Ovary (tissue), 9 donors: ENCODE data around the gene EIF3F. TPM values are rescaled to one million over a fixed set of nuclear protein-coding genes. Genes with fewer than 3 reads are reported as not detected.

ENCODE experiments used
- DNase-seq, 5 donors: peaks; one replicate each; pipeline ENCODE4 v3.0.0-alpha.2; 2019 to 2020
- H3K27ac ChIP-seq, 2 donors: fragments of 200-600 bp; one replicate each; pipeline versions ENCODE4 v1.5.1 to v1.8.0; 2019 to 2022
- H3K27me3 ChIP-seq: fragments of 200-600 bp; one replicate; pipeline ENCODE4 v1.8.0; 2022
- H3K36me3 ChIP-seq: fragments of 200-600 bp; sonication (generic); one replicate; pipeline ENCODE4 v1.5.1; 2019
- H3K4me1 ChIP-seq: one replicate; pipeline ENCODE4 v1.8.1; 2013; ENCODE audit warnings: mild to moderate bottlenecking, moderate library complexity; ENCODE audit not compliant: insufficient read depth
- H3K4me3 ChIP-seq: fragments of 200-600 bp; sonication (generic); one replicate; pipeline ENCODE4 v1.5.1; 2017
- H3K9me3 ChIP-seq, 2 donors: fragments of 200-600 bp in 1 of 2; sonication (generic) in 1 of 2; one replicate each; pipeline versions ENCODE4 v1.5.1 to v1.8.1; 2013 to 2019; ENCODE audit warnings: mild to moderate bottlenecking in 1 of 2, moderate library complexity in 1 of 2
- CTCF ChIP-seq, 3 donors: fragments of 450-650 bp in 2 of 3; fragments of 200-600 bp in 1 of 3; IDR thresholded peaks; one replicate each; pipeline versions ENCODE4 v1.5.1 to v1.8.0; 2016 to 2022; ENCODE audit warnings: antibody characterized with exemption in 3 of 3, mild to moderate bottlenecking in 1 of 3
- EP300 ChIP-seq: sonication (generic); formaldehyde crosslinking; IDR thresholded peaks from one replicate; pipeline ENCODE4 v1.6.1; 2017; ENCODE audit warnings: antibody characterized with exemption
- POLR2A ChIP-seq: fragments of 450-650 bp; IDR thresholded peaks from one replicate; pipeline ENCODE4 v1.6.1; 2017; ENCODE audit warnings: antibody characterized with exemption, mild to moderate bottlenecking, moderate library complexity
- WGBS, 3 donors: extraction: QIAGEN DNeasy Blood & Tissue Kit in 1 of 3; methylation state at CpG; one replicate each; pipeline versions ENCODE4 v1.1.5 to v1.1.7; 2013 to 2017; 5-methylcytosine and 5-hydroxymethylcytosine counted together
- intact Hi-C, 4 donors: fragments of 100-400 bp; cut with DNase I; formaldehyde crosslinking; loops; one replicate each; pipeline versions ENCODE4 v1.11.0 to v1.15.1; 2022 to 2023
- polyA plus RNA-seq, 2 donors: library from polyadenylated mRNA; stranded (reverse); fragments of 200-250 nt in 1 of 2; fragments of 350-450 nt in 1 of 2; fragmentation: Illumina TruSeq in 1 of 2; extraction: RNeasy Lipid Tissue Mini Kit (QIAGEN cat#74804) in 1 of 2; gene quantifications; one replicate each; pipeline ENCODE4 v1.2.3, GENCODE V29; 2013 to 2014
- total RNA-seq, 7 donors: library from RNA; depleted of rRNA in 2 of 7; stranded (reverse); fragments of >200 nt in 2 of 7; fragmentation: NEBNext Ultra II Directional in 3 of 7; extraction: Animal tissue kit (Norgen Biotek cat#: 25700) in 3 of 7; gene quantifications; one replicate each; pipeline versions ENCODE4 v1.1.0 to v1.2.4, GENCODE V29; 2016 to 2023
- donor health status: DM: no; HTN: no; CAD: no; lungs with moderate emphysema.
- donor health status: DM: no; HTN: no; CAD: no.
- donor health status: Bipolar disorder and iron deficiency.
- donor health status: DM: yes; HTN: yes; CAD: no.
- donor health status: DM: no; HTN: no; CAD: no.
- donor health status: DM: yes; HTN: yes; CAD: no.

EIF3F gene
- total and polyA plus RNA-seq, 9 donors, result 235 to 764 (median 328) TPM

GRCh38 chr11:7973011-7973410 lies 14.1 kb upstream of the EIF3F start:
- Histone ChIP-seq H3K9me3 (no peaks in the 10 kb centered on the region), H3K27me3 (no peaks in the 10 kb centered on the region), H3K4me3 (no peak overlapping the region), H3K27ac (no peak overlapping the region), H3K4me1 (no peaks in the 10 kb centered on the region), H3K36me3 (no peaks in the 10 kb centered on the region)
- DNase-seq, result no peak
- 80 to 87% (median 84%) methylated on average over 5 of the region's 5 CpGs for WGBS, 3 donors
- TF ChIP-seq POLR2A, result no peak
- intact Hi-C loops, result no loop called here

DNA sequence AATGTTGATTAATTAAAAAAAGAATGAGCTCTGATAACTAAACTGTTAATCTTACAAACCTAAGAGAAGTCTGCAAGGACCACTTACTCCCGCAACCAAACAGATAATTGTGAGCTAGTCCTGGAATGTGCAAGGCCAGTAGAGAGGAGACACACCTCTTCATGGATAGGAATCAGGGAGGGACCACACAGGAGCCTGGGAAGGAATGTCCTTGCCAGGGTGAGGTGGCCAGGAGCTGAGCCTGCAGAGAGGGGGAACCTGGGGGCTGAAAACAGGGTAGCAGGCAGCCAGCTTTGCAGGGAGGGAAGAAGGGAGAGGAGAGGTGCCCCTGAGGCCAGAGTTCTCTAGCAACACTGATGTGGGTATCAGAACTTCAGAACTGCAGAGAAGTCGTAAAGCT lies 12.5 kb upstream of the EIF3F start:
- Histone ChIP-seq H3K4me1 (no peaks in the 10 kb centered on the region), H3K27me3 (no peaks in the 10 kb centered on the region), H3K27ac (no peak overlapping the region), H3K9me3 (no peaks in the 10 kb centered on the region), H3K4me3 (no peak overlapping the region), H3K36me3 (no peaks in the 10 kb centered on the region)
- WGBS, 3 donors, result 33 to 57% (median 45%) methylated on average over 2 of the region's 2 CpGs
- DNase-seq, result no peak
- TF ChIP-seq POLR2A (no peak), EP300 (no peak), CTCF (IDR thresholded peaks at IDR 0.05) (no peak)
- intact Hi-C loops, result no loop called here

DNA sequence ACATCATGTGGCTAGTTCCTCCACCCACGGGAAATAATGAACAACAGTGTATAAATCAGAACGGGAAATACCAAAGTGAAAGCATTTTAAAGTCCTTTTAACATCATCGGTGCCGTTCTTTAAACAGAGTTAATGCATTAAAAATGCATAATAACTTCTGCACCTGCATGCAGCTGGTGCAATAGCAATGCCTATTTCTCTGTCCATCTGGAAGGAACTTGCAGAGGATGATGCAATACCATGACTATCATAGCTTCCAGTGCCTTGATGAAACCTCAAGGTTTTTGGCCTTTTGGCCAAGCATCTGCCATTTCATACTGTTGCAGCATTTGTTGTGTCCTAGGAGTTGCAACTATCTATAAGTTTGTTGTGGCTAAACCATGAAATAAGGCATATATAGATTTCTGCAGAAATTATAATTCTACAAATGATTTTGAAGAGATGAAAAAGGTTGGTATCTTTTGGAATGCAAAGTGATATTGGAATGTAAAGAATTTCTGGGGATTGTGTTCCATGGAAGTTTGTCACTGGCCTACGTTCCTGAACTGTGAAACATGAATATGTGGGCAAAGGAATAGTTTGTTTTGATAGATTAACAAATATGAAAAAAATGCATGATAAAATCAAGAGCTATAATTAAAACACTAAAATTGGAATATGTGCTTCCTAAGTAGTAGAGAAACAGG lies 9.8 kb upstream of the EIF3F start:
- no peak for DNase-seq
- no peak for TF ChIP-seq EP300
- no peak for TF ChIP-seq CTCF (IDR thresholded peaks at IDR 0.05)
- TF ChIP-seq POLR2A, result no peak
- Histone ChIP-seq H3K4me3 (no peak overlapping the region), H3K36me3 (no peaks in the 10 kb centered on the region), H3K27ac (no peak overlapping the region), H3K27me3 (no peaks in the 10 kb centered on the region), H3K9me3 (no peaks in the 10 kb centered on the region), H3K4me1 (no peaks in the 10 kb centered on the region)
- intact Hi-C loops, result no loop called here
- 23 to 34% (median 32%) methylated on average over 5 of the region's 5 CpGs for WGBS, 3 donors

GRCh38 chr11:7981619-7982157 lies 5.4 kb upstream of the EIF3F start:
- 63 to 81% (median 72%) methylated on average over 1 of the region's 1 CpG for WGBS, 3 donors
- H3K27ac ChIP-seq, result no peak overlapping the region
- H3K9me3 ChIP-seq, result no peaks in the 10 kb centered on the region
- TF ChIP-seq CTCF (IDR thresholded peaks at IDR 0.05) (no peak), POLR2A (no peak), EP300 (no peak)
- H3K4me1 ChIP-seq, result peaks cover 1% of the 10 kb centered on the region
- DNase-seq, result no peak
- H3K36me3 ChIP-seq, result no peaks in the 10 kb centered on the region
- H3K27me3 ChIP-seq, result no peaks in the 10 kb centered on the region
- intact Hi-C loops, result no loop called here
- no peak overlapping the region for H3K4me3 ChIP-seq

DNA sequence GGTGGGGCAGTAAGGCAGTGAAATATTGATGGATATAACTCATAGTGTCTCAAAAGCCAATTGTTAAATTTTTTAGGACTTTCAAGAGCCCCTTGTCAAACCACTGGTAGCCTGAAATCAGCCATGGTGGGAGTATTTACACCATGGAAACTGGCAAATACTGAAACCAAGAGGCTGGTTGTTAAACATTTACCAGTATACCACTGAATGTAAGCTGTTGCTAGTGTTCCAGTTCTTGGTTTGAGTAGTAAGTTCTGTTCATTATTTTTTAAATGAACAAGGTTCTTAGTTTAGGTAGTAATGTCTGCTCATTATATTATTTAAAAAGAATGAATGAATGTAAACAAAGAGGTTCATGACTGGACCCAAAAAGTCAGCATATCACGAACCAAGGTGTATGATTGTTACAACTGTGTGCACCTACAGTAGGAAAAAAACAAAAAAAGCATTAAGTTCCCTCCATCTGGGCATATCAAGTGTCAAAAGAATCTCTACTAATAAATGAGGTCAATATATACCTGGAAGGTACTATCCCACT lies 4.5 kb upstream of the EIF3F start:
- no peaks in the 10 kb centered on the region for H3K36me3 ChIP-seq
- no peaks in the 10 kb centered on the region for H3K9me3 ChIP-seq
- peaks cover 1% of the 10 kb centered on the region for H3K4me1 ChIP-seq
- intact Hi-C loops, result no loop called here
- H3K4me3 ChIP-seq, result no peak overlapping the region
- TF ChIP-seq EP300 (no peak), POLR2A (no peak), CTCF (IDR thresholded peaks at IDR 0.05) (no peak)
- DNase-seq, result no peak
- no peak overlapping the region for H3K27ac ChIP-seq
- no peaks in the 10 kb centered on the region for H3K27me3 ChIP-seq
- 47 to 63% (median 48%) methylated on average over 1 of the region's 1 CpG for WGBS, 3 donors
